PC-9 (cell line): ENCODE measurements around the gene NGF. TPM values are rescaled to one million over a fixed set of nuclear protein-coding genes. Genes with fewer than 3 reads are reported as not detected.

Experiments used
- BruUV-seq: library from RNA; stranded (reverse); fragments of 400-500 nt; replicated peaks from 2 replicates; lab custom pipeline; 2021; lab: Mats Ljungman, UMichigan
- CTCF ChIA-PET: fragments of 300-600 bp; sonication (Branson Sonifier 250); formaldehyde crosslinking; loops from one replicate; lab custom pipeline; 2022; ENCODE audit warnings: antibody characterized with exemption; lab: Charles Lee
- POLR2A ChIA-PET: fragments of 300-600 bp; sonication (Branson Sonifier 250); formaldehyde crosslinking; loops from one replicate; lab custom pipeline; 2022; ENCODE audit warnings: antibody characterized with exemption; ENCODE audit not compliant: unreplicated experiment; lab: Charles Lee
- DNase-seq, 2 experiments: peaks; one replicate each; pipeline versions ENCODE4 v3.0.0 to v3.0.0-alpha.2; 2015 to 2022; ENCODE audit warnings: mixed read lengths in 1 of 2
- H2AFZ ChIP-seq: fragments of 200-600 bp; sonication (generic); 2 replicates; pipeline ENCODE4 v1.8.1; 2017; ENCODE audit warnings: antibody characterized with exemption
- H3F3A ChIP-seq: fragments of 200-600 bp; sonication (generic); 2 replicates; pipeline ENCODE4 v1.8.1; 2017; ENCODE audit warnings: antibody characterized with exemption, mild to moderate bottlenecking, low read depth; ENCODE audit not compliant: insufficient read depth
- H3K27ac ChIP-seq: fragments of 200-600 bp; sonication (generic); 2 replicates; pipeline ENCODE4 v1.6.1; 2016; ENCODE audit warnings: mixed run types
- H3K27me3 ChIP-seq: fragments of 200-600 bp; sonication (generic); 2 replicates; pipeline ENCODE4 v1.6.1; 2016; ENCODE audit warnings: low read depth, mixed run types; ENCODE audit not compliant: insufficient read depth
- H3K36me3 ChIP-seq: fragments of 200-600 bp; sonication (generic); 2 replicates; pipeline ENCODE4 v1.6.1; 2016; ENCODE audit warnings: low read depth, mixed run types
- H3K4me1 ChIP-seq: fragments of 200-600 bp; sonication (generic); replicated peaks from 2 replicates; pipeline ENCODE4 v1.6.1; 2016; ENCODE audit warnings: mixed run types; ENCODE audit not compliant: insufficient read depth
- H3K4me2 ChIP-seq: fragments of 200-600 bp; sonication (generic); 2 replicates; pipeline ENCODE4 v1.6.1; 2017; ENCODE audit warnings: mixed run types
- H3K4me3 ChIP-seq: fragments of 200-600 bp; sonication (generic); 2 replicates; pipeline ENCODE4 v1.6.1; 2016; ENCODE audit warnings: mixed run types
- H3K79me2 ChIP-seq: fragments of 200-600 bp; sonication (generic); 2 replicates; pipeline ENCODE4 v1.6.1; 2017; ENCODE audit warnings: low read depth, mixed run types
- H3K9me2 ChIP-seq: fragments of 200-600 bp; sonication (generic); 2 replicates; pipeline ENCODE4 v1.8.1; 2017; ENCODE audit warnings: mild to moderate bottlenecking; ENCODE audit not compliant: insufficient read depth
- H3K9me3 ChIP-seq: fragments of 200-600 bp; sonication (generic); 2 replicates; pipeline ENCODE4 v1.8.1; 2016; ENCODE audit warnings: low read depth; ENCODE audit not compliant: insufficient read depth
- H4K20me1 ChIP-seq: fragments of 200-600 bp; sonication (generic); 2 replicates; pipeline ENCODE4 v1.8.1; 2017; ENCODE audit not compliant: insufficient read depth
- EZH2 ChIP-seq: fragments of 200-600 bp; sonication (generic); IDR thresholded peaks from 2 replicates; pipeline ENCODE4 v1.8.0; 2017; ENCODE audit warnings: antibody characterized with exemption, low read depth
- intact Hi-C: fragments of 100-400 bp; cut with micrococcal nuclease; formaldehyde crosslinking; loops from one replicate; pipeline ENCODE4 v1.10.0; 2022; ENCODE audit not compliant: unreplicated experiment
- total RNA-seq: library from RNA; stranded (reverse); gene quantifications from 2 replicates; pipeline ENCODE4 v1.2.3, GENCODE V29; 2021
- TF ChIP-seq, protein P1 (sequence below): fragments of 200-600 bp; sonication (generic); conservative IDR thresholded peaks from 2 replicates; pipeline ENCODE4 v1.6.1; 2017; ENCODE audit warnings: mixed run types, antibody characterized with exemption, mild to moderate bottlenecking, moderate library complexity

Gene NGF
- total RNA-seq, 1 experiment from 2014 or later = 5.5 TPM

DNA sequence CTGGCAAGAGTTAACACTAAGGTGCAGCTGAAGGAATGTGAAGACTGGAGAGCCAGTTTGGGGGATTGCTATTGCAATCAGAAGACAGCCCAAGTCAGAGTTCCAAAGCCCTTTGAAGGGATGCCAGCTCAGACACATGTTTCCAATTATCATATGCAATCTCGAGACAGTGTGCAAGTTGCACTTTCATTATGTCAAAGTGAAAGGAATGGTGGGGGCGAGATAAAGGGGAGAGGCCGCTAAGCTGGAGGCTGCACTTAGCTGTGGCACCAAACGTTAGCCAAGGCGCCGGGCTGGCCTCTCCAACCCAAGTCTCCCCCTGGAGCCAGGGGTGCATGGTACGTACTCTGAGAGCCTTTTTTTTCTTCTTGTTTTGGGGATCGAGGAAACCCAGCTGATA is 58.0 kb downstream of the NGF start:
- no TSS peak for BruUV-seq
- no peak overlapping the region for H3K4me3 ChIP-seq

DNA sequence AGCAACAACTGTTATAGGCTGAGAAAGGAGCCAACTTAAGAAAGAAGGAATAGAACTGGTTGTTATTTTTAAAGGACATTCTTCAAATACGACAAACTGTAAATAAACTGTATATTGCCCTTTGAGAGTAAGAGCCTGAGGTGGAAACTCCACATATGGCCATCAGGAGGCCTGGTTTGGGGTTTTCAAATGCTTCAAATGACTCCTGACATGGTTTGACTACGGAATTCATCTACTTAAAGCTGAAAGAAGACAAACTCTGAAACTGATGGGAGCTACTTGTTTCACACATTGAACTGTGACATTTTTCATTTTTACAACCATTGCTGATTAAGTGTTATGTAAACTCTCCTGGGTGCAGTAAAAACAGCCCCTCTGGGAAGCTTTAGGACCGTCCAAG is 59.8 kb downstream of the NGF start:
- Histone ChIP-seq H3K9me3 (peaks cover 21% of the 10 kb centered on the region), H3K4me1 (no peaks in the 10 kb centered on the region), H3K79me2 (no peaks in the 10 kb centered on the region), H3K36me3 (no peaks in the 10 kb centered on the region), H3K27me3 (no peaks in the 10 kb centered on the region), H3K4me3 (no peak overlapping the region), H3K9me2 (no peaks in the 10 kb centered on the region), H2AFZ (no peak overlapping the region), H3K4me2 (no peak overlapping the region), H3K27ac (no peak overlapping the region), H3F3A (no peaks in the 10 kb centered on the region), H4K20me1 (no peaks in the 10 kb centered on the region)
- intact Hi-C loops = no loop called here
- no peak for DNase-seq
- ChIA-PET POLR2A (no interaction called here), CTCF (no interaction called here)
- TF ChIP-seq, protein P1, sequence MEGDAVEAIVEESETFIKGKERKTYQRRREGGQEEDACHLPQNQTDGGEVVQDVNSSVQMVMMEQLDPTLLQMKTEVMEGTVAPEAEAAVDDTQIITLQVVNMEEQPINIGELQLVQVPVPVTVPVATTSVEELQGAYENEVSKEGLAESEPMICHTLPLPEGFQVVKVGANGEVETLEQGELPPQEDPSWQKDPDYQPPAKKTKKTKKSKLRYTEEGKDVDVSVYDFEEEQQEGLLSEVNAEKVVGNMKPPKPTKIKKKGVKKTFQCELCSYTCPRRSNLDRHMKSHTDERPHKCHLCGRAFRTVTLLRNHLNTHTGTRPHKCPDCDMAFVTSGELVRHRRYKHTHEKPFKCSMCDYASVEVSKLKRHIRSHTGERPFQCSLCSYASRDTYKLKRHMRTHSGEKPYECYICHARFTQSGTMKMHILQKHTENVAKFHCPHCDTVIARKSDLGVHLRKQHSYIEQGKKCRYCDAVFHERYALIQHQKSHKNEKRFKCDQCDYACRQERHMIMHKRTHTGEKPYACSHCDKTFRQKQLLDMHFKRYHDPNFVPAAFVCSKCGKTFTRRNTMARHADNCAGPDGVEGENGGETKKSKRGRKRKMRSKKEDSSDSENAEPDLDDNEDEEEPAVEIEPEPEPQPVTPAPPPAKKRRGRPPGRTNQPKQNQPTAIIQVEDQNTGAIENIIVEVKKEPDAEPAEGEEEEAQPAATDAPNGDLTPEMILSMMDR = no peak
- no peak for TF ChIP-seq EZH2
- BruUV-seq = no TSS peak

More for the DNA sequence above, 58.0 kb downstream of the NGF start:
- no peaks in the 10 kb centered on the region for H3F3A ChIP-seq
- no peaks in the 10 kb centered on the region for H4K20me1 ChIP-seq
- no peak overlapping the region for H3K27ac ChIP-seq
- H3K9me2 ChIP-seq = no peaks in the 10 kb centered on the region
- no peak overlapping the region for H2AFZ ChIP-seq
- no peak for TF ChIP-seq EZH2
- TF ChIP-seq, protein P1 = no peak
- no peaks in the 10 kb centered on the region for H3K79me2 ChIP-seq
- H3K4me1 ChIP-seq = no peaks in the 10 kb centered on the region
- intact Hi-C loops = no loop called here
- H3K4me2 ChIP-seq = no peak overlapping the region
- no peaks in the 10 kb centered on the region for H3K36me3 ChIP-seq
- H3K27me3 ChIP-seq = no peaks in the 10 kb centered on the region
- CTCF ChIA-PET = no interaction called here
- POLR2A ChIA-PET = no interaction called here
- H3K9me3 ChIP-seq = peaks cover 21% of the 10 kb centered on the region
- DNase-seq = no peak

DNA sequence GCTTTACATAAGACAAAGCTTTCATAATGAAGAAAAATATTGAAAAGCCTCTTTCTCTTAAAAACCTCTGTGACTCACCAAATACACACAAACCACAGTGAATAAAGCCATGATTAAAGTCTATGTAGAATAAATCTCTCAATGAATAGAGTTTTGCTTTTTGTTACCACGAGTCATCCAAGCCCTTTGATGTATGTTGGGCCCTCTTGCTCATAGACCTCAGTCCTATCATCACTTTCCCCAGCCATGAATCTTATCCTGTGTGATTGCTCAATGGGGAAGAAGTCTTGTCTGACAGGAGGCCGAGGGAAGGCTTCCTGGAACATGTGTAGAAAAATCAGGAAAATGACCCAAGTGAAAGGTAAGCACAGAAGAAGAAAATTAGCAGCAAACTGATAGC is 60.8 kb downstream of the NGF start:
- H3K9me2 ChIP-seq = no peaks in the 10 kb centered on the region
- intact Hi-C loops = loop anchor here (1.0 kb wide), 1 partner anchor 138 kb away; no protein-coding TSS in a partner anchor
- TF ChIP-seq, protein P1 = no peak
- no peak for TF ChIP-seq EZH2
- H3K79me2 ChIP-seq = no peaks in the 10 kb centered on the region
- no peaks in the 10 kb centered on the region for H4K20me1 ChIP-seq
- H2AFZ ChIP-seq = no peak overlapping the region
- no TSS peak for BruUV-seq
- no peaks in the 10 kb centered on the region for H3K27me3 ChIP-seq
- H3K4me3 ChIP-seq = no peak overlapping the region
- no peak overlapping the region for H3K27ac ChIP-seq
- DNase-seq = no peak
- no peaks in the 10 kb centered on the region for H3F3A ChIP-seq
- H3K4me2 ChIP-seq = no peak overlapping the region
- no peaks in the 10 kb centered on the region for H3K36me3 ChIP-seq
- ChIA-PET CTCF (no interaction called here), POLR2A (no interaction called here)
- no peaks in the 10 kb centered on the region for H3K4me1 ChIP-seq
- peaks cover 21% of the 10 kb centered on the region for H3K9me3 ChIP-seq
